Pancreas (tissue), 10 donors: Measurements from ENCODE around the gene FNIP1. TPM values are rescaled to one million over a fixed set of nuclear protein-coding genes. Genes with fewer than 3 reads are reported as not detected.

Experiments used
- ATAC-seq, 4 donors: fragments of 200-7000 bp; cut with Tn5 transposase; one replicate each; pipeline versions ENCODE4 v1.8.0 to v1.9.1; 2020; ENCODE audit warnings: mild to moderate bottlenecking in 4 of 4, moderate library complexity in 4 of 4
- DNase-seq, 6 donors: peaks; one replicate each; pipeline ENCODE4 v3.0.0-alpha.2; 2020
- FAIRE-seq: peaks from 2 replicates; lab custom pipeline; 2012; peaks lifted over from hg19 to GRCh38; lab: Jason Lieb, UNC
- H3K27ac ChIP-seq, 4 donors: fragments of 200-600 bp; sonication (generic); 1 replicate in 3 of 4; 2 replicates in 1 of 4; pipeline versions ENCODE4 v1.5.0 to v1.8.0; 2020
- H3K27me3 ChIP-seq, 4 donors: fragments of 200-600 bp; one replicate each; pipeline ENCODE4 v1.8.0; 2021
- H3K36me3 ChIP-seq, 3 donors: fragments of 200-600 bp; sonication (generic) in 1 of 3; one replicate each; pipeline versions ENCODE4 v1.5.0 to v1.8.0; 2020 to 2021
- H3K4me1 ChIP-seq, 3 donors: fragments of 200-600 bp; one replicate each; pipeline ENCODE4 v1.8.0; 2021
- H3K4me3 ChIP-seq, 4 donors: fragments of 200-600 bp; sonication (generic) in 2 of 4; one replicate each; pipeline versions ENCODE4 v1.5.0 to v1.8.0; 2020 to 2021
- H3K9me3 ChIP-seq, 4 donors: fragments of 200-600 bp; one replicate each; pipeline ENCODE4 v1.8.0; 2021
- WGBS, 2 donors: extraction: QIAGEN DNeasy Blood & Tissue Kit; methylation state at CpG; one replicate each; pipeline ENCODE4 v1.1.7; 2013; 5-methylcytosine and 5-hydroxymethylcytosine counted together
- intact Hi-C, 3 donors: fragments of 100-400 bp; cut with DNase I; formaldehyde crosslinking; loops; one replicate each; pipeline versions ENCODE4 v1.11.1 to v1.14.2; 2022
- polyA plus RNA-seq, 2 donors: library from polyadenylated mRNA; stranded (reverse); fragments of 200-250 nt; gene quantifications; one replicate each; pipeline ENCODE4 v1.2.3, GENCODE V29; 2013
- total RNA-seq, 6 donors: library from RNA; stranded (reverse); fragmentation: NEBNext Ultra II Directional in 4 of 6; extraction: Animal tissue kit (Norgen Biotek cat#: 25700) in 4 of 6; gene quantifications; one replicate each; pipeline versions ENCODE4 v1.2.1 to v1.2.4, GENCODE V29; 2021 to 2023
- TF ChIP-seq, protein P1 (sequence below), 4 donors: fragments of 200-600 bp; sonication (generic) in 3 of 4; IDR thresholded peaks; one replicate each; pipeline versions ENCODE4 v1.5.0 to v1.8.0; 2021; ENCODE audit warnings: antibody characterized with exemption in 4 of 4
- donor health status: healthy with polysubstance abuse.
- donor health status: DM: no; HTN: no; CAD: no; lungs with moderate emphysema.
- donor health status: DM: no; HTN: no; CAD: no.
- donor health status: control.
- donor health status: control.
- donor health status: Bipolar disorder and iron deficiency.
- donor health status: DM: yes; HTN: yes; CAD: no.
- donor health status: DM: no; HTN: no; CAD: no.
- donor health status: DM: no; HTN: no; CAD: no.
- donor health status: DM: yes; HTN: yes; CAD: no.

Gene FNIP1
- total and polyA plus RNA-seq, 8 donors = 2.7 to 20.9 (median 12.0) TPM

GRCh38 chr5:131794586-131794985, 2.2 kb downstream of the FNIP1 start:
- intact Hi-C loops = no loop called here
- FAIRE-seq = no peak
- no peak for ATAC-seq
- whole genome bisulfite sequencing, 2 donors = 70 to 72% methylated on average over 4 of the region's 4 CpGs
- DNase-seq = no peak
- peaks cover 0 to 17% (median 5%) of the 10 kb centered on the region in 3 donors for H3K4me1 ChIP-seq
- H3K9me3 ChIP-seq = no peaks in the 10 kb centered on the region
- TF ChIP-seq, protein P1, sequence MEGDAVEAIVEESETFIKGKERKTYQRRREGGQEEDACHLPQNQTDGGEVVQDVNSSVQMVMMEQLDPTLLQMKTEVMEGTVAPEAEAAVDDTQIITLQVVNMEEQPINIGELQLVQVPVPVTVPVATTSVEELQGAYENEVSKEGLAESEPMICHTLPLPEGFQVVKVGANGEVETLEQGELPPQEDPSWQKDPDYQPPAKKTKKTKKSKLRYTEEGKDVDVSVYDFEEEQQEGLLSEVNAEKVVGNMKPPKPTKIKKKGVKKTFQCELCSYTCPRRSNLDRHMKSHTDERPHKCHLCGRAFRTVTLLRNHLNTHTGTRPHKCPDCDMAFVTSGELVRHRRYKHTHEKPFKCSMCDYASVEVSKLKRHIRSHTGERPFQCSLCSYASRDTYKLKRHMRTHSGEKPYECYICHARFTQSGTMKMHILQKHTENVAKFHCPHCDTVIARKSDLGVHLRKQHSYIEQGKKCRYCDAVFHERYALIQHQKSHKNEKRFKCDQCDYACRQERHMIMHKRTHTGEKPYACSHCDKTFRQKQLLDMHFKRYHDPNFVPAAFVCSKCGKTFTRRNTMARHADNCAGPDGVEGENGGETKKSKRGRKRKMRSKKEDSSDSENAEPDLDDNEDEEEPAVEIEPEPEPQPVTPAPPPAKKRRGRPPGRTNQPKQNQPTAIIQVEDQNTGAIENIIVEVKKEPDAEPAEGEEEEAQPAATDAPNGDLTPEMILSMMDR (IDR thresholded peaks at IDR 0.05) = no peak
- H3K4me3 ChIP-seq = peak overlapping the region in 1 of 4 donors; percentile 77
- H3K27me3 ChIP-seq = no peaks in the 10 kb centered on the region
- H3K36me3 ChIP-seq = no peaks in the 10 kb centered on the region
- H3K27ac ChIP-seq = no peak overlapping the region

GRCh38 chr5:131792896-131793295, 3.9 kb downstream of the FNIP1 start:
- Histone ChIP-seq H3K4me3 (no peak overlapping the region), H3K27ac (no peak overlapping the region), H3K36me3 (no peaks in the 10 kb centered on the region), H3K27me3 (no peaks in the 10 kb centered on the region), H3K9me3 (no peaks in the 10 kb centered on the region), H3K4me1 (peaks cover 0 to 24% (median 10%) of the 10 kb centered on the region in 3 donors)
- ATAC-seq = no peak
- intact Hi-C loops = no loop called here
- TF ChIP-seq, protein P1 (IDR thresholded peaks at IDR 0.05) = no peak
- WGBS, 2 donors = 99 to 100% methylated on average over 2 of the region's 2 CpGs
- no peak for DNase-seq
- FAIRE-seq = no peak

DNA sequence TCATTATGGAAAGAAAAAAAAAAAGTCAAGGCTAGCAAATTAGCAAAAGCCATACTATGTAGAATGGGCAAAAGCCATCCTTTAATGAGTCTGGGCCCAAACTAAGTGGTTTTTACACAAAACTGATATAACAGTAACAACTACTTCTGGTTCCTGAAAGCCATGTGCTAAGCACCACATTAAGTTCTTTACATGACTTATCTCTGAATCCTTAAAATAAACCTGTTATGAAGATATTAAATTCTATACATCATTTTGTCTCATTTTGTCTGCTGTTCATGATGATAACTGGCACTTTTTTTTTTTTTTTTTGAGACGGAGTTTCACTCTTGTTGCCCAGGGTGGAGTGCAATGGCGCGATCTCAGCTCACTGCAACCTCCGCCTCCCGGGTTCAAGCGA, 5.0 kb downstream of the FNIP1 start:
- WGBS, 2 donors = 95% methylated on average over 6 of the region's 6 CpGs
- no peak for ATAC-seq
- H3K4me3 ChIP-seq = no peak overlapping the region

GRCh38 chr5:131790550-131790949, 6.3 kb downstream of the FNIP1 start:
- no peak overlapping the region for H3K27ac ChIP-seq

More for the DNA sequence above, 5.0 kb downstream of the FNIP1 start:
- DNase-seq (no peak), FAIRE-seq (no peak)
- TF ChIP-seq, protein P1 (IDR thresholded peaks at IDR 0.05) = no peak
- Histone ChIP-seq H3K4me1 (peaks cover 0 to 28% (median 16%) of the 10 kb centered on the region in 3 donors), H3K27me3 (no peaks in the 10 kb centered on the region), H3K27ac (no peak overlapping the region), H3K36me3 (no peaks in the 10 kb centered on the region), H3K9me3 (no peaks in the 10 kb centered on the region)
- intact Hi-C loops = no loop called here

DNA sequence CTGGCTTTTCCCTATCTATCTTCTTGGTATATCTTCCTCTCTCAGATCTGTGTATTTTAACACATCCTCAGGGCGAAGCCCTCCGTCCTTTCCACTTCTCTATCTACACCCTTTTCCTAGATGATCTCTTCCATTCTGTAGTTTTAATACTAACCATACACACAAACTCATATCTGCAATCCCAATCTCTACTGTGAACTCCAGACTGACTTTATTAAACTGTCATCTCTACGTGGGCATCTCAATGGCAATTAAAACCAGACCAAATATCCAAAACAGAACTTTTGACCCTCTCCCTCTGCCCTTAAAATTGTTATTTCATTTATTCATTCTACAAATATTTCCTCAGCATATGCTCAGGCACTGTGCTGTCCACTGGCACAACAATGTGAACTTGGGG, 7.1 kb downstream of the FNIP1 start:
- no peak overlapping the region for H3K4me3 ChIP-seq
- TF ChIP-seq, protein P1 (IDR thresholded peaks at IDR 0.05) = no peak
- FAIRE-seq = no peak
- H3K27ac ChIP-seq = no peak overlapping the region
- intact Hi-C loops = no loop called here
- H3K27me3 ChIP-seq = no peaks in the 10 kb centered on the region
- ATAC-seq = no peak
- H3K9me3 ChIP-seq = no peaks in the 10 kb centered on the region
- H3K36me3 ChIP-seq = no peaks in the 10 kb centered on the region
- DNase-seq = no peak
- peaks cover 0 to 24% (median 16%) of the 10 kb centered on the region in 3 donors for H3K4me1 ChIP-seq
- 84 to 90% methylated on average over 3 of the region's 3 CpGs for WGBS, 2 donors

More at GRCh38 chr5:131790550-131790949, 6.3 kb downstream of the FNIP1 start:
- FAIRE-seq = no peak
- TF ChIP-seq, protein P1 (IDR thresholded peaks at IDR 0.05) = no peak
- H3K4me3 ChIP-seq = no peak overlapping the region
- no peak for DNase-seq
- peaks cover 0 to 25% (median 16%) of the 10 kb centered on the region in 3 donors for H3K4me1 ChIP-seq
- H3K27me3 ChIP-seq = no peaks in the 10 kb centered on the region
- H3K9me3 ChIP-seq = no peaks in the 10 kb centered on the region
- no peaks in the 10 kb centered on the region for H3K36me3 ChIP-seq
- intact Hi-C loops = no loop called here
- WGBS, 2 donors = 93 to 94% methylated on average over 2 of the region's 2 CpGs
- ATAC-seq = no peak
